LNCaP clone FGC (cell line): ENCODE measurements around the gene SZRD1.

Experiments
- DNase-seq: peaks from one replicate; pipeline ENCODE4 v3.0.0-alpha.2; 2011; ENCODE audit warnings: low read depth
- H3K4me3 ChIP-seq: 2 replicates; pipeline ENCODE4 v1.5.1; 2011; ENCODE audit warnings: mild to moderate bottlenecking, low read depth, low read length, control low read depth
- CTCF ChIP-seq: IDR thresholded peaks from 2 replicates; pipeline ENCODE4 v1.5.1; 2012; ENCODE audit warnings: mild to moderate bottlenecking; ENCODE audit not compliant: control insufficient read depth, insufficient read depth; ENCODE audit errors: extremely low read depth

The SZRD1 gene

DNA sequence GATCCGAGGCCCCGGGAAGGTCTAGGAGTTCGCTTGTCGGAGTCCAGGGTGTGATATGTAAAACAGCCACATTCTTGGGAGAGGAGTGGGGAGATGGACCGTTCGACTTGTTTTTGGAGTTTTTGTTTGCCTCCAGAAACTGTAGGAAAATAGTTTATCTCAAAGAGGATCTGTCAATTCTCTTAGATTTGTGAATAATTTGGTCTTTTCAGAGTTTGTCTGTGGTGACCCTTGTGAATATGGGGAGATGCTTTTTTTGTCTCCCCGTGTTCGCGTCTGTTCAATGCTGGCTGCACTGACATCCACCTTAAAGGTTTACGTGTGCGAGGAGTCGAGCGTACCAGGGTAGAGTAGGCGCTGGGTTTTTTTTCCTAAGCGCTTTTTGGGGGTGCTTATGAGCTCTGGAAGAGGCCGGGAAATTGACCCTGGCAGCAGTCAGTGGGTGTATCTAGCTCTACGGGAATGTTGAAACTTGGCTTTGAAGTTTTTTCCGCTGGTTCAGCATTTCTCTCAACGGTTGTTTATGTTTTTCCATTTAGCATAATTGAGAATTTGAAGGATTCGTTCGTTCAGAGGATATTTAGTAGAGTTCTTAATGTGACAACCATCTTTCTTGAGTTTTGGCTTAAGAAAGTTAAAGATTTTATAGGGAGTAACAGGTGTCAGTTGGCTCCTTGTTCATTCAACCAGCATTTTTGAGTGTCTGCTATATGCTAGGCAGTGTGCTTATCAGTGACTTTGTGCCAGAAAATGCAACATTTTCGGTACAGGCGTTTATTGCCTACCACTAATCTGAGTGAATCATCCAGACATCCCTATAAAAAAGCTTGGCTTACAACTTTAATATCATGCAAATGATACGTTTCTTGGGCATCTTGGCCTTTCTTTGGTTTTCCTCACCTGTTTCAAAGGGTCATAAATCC, 1.2 kb downstream of the SZRD1 start:
- TF ChIP-seq CTCF: no peak
- no peak for DNase-seq
- peak overlapping the region; percentile 75 for H3K4me3 ChIP-seq

- H3K4me3 ChIP-seq: no peak overlapping the region
- DNase-seq: no peak
- TF ChIP-seq CTCF: no peak
These were observed 2.8 kb downstream of the SZRD1 start for GRCh38 chr1:16369821-16370220.

DNA sequence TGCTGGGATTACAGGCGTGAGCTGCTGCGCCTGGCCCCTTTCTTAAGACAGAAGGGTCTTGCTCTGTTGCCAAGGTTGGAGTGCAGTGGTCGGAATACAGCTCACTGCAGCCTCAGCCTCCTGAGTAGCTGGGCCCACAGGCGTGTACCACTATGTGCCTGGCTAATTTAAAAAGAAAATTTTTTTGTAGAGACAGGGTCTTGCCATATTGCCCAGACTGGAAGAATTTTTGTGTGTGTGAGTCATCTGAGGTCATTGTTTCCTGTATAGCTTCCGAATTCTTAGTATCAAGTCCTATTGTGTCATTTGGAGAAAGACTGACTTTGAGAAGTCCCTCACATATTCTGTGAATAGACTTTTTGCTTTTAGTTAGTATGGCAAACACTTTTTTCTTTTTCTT, 4.7 kb downstream of the SZRD1 start:
- no peak overlapping the region for H3K4me3 ChIP-seq
- no peak for TF ChIP-seq CTCF
- DNase-seq: no peak

GRCh38 chr1:16372535-16373285, 5.7 kb downstream of the SZRD1 start:
- H3K4me3 ChIP-seq: no peak overlapping the region
- DNase-seq: no peak

GRCh38 chr1:16374266-16374665, 7.2 kb downstream of the SZRD1 start:
- no peak for DNase-seq
- H3K4me3 ChIP-seq: no peak overlapping the region
- no peak for TF ChIP-seq CTCF

More at GRCh38 chr1:16372535-16373285, 5.7 kb downstream of the SZRD1 start:
- TF ChIP-seq CTCF: no peak

GRCh38 chr1:16375521-16376340, 8.7 kb downstream of the SZRD1 start:
- H3K4me3 ChIP-seq: no peak overlapping the region
- no peak for DNase-seq
- TF ChIP-seq CTCF: no peak
